ENCODE data around the gene ARHGAP1.

Gene ARHGAP1

DNA sequence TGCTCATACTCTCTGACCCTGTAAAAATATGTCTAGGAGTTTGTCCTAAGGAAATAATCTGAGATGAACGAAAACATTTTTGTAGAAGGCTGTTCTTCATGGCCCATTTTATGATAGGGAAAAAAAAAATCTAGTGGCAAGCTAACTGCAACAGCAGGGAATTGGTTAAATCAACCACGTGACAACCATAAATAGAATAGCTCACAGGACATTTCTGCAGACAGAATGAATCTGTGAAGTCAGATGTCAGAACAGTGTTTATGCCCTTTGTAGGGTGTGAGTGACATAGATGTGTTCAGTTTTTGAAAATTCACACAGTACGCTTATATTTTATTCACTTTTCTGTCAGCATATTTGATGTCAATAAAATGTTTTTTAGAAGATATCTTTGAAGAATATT, 16.1 kb downstream of the ARHGAP1 start:
- FAIRE-seq (no peak), DNase-seq (ENCODE audit: insufficient read length, low spot score) (no peak)
- TF ChIP-seq POLR2AphosphoS5 (IDR thresholded peaks at IDR 0.05; ENCODE audit: low read depth, low read length) (no peak), SPI1 (IDR thresholded peaks at IDR 0.05; ENCODE audit: low read depth, low read length) (no peak), TAF1 (IDR thresholded peaks at IDR 0.05; ENCODE audit: low read depth, low read length) (no peak), POLR2A (IDR thresholded peaks at IDR 0.05; ENCODE audit: low read depth, low read length) (no peak), PAX5 (IDR thresholded peaks at IDR 0.05; ENCODE audit: insufficient read depth, low read length, severe bottlenecking) (no peak), POU2F2 (IDR thresholded peaks at IDR 0.05; ENCODE audit: low read depth, low read length) (no peak)

DNA sequence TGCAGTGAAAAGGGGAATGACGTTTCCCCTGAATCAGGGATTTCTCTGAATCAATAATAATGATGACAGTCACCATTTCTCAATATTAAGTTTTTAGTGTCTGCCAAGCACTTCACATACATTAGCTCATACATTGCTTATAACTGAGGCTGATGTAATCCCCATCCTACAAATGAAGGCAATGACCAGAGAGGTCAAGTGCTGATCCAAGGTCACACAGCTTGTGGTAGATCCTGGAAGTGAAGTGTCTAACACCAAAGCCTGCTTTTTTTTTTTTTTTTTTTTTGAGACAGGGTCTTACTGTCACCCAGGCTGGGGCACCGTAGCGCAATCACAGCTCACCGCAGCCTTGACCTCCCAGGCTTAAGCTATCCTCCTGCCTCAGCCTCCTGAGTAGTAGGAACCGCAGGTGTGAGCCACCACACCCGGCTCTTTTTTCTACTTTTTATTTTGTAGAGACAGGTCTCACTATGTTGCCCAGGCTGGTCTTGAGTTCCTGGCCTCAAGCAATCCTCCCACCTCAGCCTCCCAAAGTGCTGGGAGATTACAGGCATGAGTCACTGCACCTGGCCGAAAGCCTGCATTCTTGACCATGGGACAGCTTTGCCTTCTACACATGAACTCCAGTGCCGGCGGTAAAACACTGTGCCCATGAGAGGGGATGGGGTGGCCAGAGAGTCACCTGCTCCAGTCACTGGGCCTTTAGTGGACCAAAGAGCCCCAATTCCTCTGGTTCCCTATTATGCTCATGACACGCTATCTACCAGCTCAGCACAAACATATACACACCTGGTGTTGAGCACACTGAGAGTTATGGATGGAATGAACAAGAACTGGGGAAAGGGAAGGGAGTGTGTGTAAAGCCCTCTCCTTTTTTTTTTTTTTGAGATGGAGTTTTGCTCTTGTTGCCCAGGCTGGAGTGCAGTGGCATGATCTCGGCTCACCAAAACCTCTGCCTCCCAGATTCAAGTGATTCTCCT, 17.4 kb downstream of the ARHGAP1 start:
- FAIRE-seq (no peak), DNase-seq (ENCODE audit: insufficient read length, low spot score) (no peak)
- TF ChIP-seq POU2F2 (IDR thresholded peaks at IDR 0.05; ENCODE audit: low read depth, low read length): no peak
- TF ChIP-seq POLR2AphosphoS5 (IDR thresholded peaks at IDR 0.05; ENCODE audit: low read depth, low read length): no peak
- no peak for TF ChIP-seq SPI1 (IDR thresholded peaks at IDR 0.05; ENCODE audit: low read depth, low read length)
- no peak for TF ChIP-seq TAF1 (IDR thresholded peaks at IDR 0.05; ENCODE audit: low read depth, low read length)
- TF ChIP-seq PAX5 (IDR thresholded peaks at IDR 0.05; ENCODE audit: insufficient read depth, low read length, severe bottlenecking): no peak
- no peak for TF ChIP-seq POLR2A (IDR thresholded peaks at IDR 0.05; ENCODE audit: low read depth, low read length)

DNA sequence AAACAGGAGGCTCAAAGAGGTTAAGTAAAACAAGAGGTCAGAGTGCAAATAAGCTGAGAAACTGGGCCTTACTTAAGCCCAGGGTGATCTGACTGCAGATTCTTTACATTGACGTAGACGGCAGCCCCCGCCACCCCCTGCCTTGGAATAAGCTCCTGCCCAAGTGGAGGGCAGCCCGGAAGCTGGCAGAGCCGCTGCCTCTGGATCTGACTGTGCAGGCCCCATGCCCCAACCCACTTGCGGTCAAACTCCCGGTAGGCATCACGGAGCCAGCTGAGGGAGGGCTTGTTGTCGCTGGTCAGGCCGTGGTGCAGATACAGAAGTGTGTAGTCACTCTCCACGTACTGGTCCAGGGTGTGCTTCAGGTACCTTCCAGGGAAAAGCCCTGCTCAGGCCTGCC, 18.6 kb downstream of the ARHGAP1 start:
- TF ChIP-seq POLR2AphosphoS5 (IDR thresholded peaks at IDR 0.05; ENCODE audit: low read depth, low read length) (no peak), SPI1 (IDR thresholded peaks at IDR 0.05; ENCODE audit: low read depth, low read length) (no peak), POLR2A (IDR thresholded peaks at IDR 0.05; ENCODE audit: low read depth, low read length) (no peak), TAF1 (IDR thresholded peaks at IDR 0.05; ENCODE audit: low read depth, low read length) (no peak), PAX5 (IDR thresholded peaks at IDR 0.05; ENCODE audit: insufficient read depth, low read length, severe bottlenecking) (no peak), POU2F2 (IDR thresholded peaks at IDR 0.05; ENCODE audit: low read depth, low read length) (no peak)
- DNase-seq (ENCODE audit: insufficient read length, low spot score) (no peak), FAIRE-seq (no peak)

DNA sequence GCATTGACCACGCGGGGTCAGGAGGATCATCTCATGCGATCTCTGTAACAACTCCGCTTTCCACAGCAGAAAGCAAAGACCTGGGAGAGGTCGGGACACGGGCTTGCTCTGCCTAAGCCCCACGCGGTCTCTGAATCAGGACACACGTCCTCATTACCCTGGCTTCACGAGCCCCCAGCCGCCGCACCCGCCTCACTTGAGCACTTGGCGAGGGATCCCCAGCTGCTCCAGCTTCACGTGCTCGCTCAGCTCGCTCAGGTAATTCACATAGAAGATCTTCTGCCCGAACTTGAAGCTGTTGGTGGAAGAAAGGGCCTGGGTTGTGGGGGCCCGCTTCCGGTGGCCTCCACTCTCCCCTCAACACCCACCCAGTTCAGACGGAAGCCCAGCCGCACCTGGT, 19.6 kb downstream of the ARHGAP1 start:
- TF ChIP-seq SPI1 (IDR thresholded peaks at IDR 0.05; ENCODE audit: low read depth, low read length): no peak
- no peak for TF ChIP-seq POLR2AphosphoS5 (IDR thresholded peaks at IDR 0.05; ENCODE audit: low read depth, low read length)
- TF ChIP-seq TAF1 (IDR thresholded peaks at IDR 0.05; ENCODE audit: low read depth, low read length): no peak
- TF ChIP-seq PAX5 (IDR thresholded peaks at IDR 0.05; ENCODE audit: insufficient read depth, low read length, severe bottlenecking): no peak
- no peak for TF ChIP-seq POU2F2 (IDR thresholded peaks at IDR 0.05; ENCODE audit: low read depth, low read length)
- no peak for TF ChIP-seq POLR2A (IDR thresholded peaks at IDR 0.05; ENCODE audit: low read depth, low read length)
- DNase-seq (ENCODE audit: insufficient read length, low spot score): no peak
- no peak for FAIRE-seq

DNA sequence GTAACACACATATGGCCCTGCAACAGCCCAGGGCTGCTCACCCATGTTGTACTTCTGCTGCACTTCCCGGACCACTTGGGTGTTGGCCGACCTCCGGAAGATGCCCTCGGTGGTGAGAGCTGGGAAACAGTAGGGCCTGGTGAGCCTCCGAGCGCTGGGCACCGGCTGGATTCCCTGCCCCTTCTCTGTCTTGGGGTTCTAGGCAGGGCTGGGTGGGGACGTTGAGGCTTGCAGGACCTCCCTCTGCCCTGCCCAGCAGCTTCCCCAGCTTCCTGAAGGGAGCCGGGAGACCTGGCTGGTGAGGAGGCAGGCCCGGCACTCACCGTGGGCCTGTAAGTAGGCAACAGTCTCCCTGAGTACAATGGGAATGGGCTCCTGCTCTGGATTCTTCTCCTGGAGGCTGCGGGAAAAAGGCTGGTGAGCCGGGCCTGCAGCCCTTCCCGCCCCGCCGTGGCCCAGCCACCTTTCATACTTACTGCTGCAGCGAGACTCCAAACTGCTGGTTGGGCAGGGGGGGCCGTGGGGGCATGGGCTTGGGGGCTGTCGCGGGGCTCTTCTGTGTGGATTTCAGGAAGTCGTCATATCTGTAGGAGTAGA, 20.2 kb downstream of the ARHGAP1 start:
- DNase-seq (ENCODE audit: insufficient read length, low spot score) (no peak), FAIRE-seq (no peak)
- TF ChIP-seq SPI1 (IDR thresholded peaks at IDR 0.05; ENCODE audit: low read depth, low read length) (no peak), POU2F2 (IDR thresholded peaks at IDR 0.05; ENCODE audit: low read depth, low read length) (no peak), POLR2A (IDR thresholded peaks at IDR 0.05; ENCODE audit: low read depth, low read length) (no peak), TAF1 (IDR thresholded peaks at IDR 0.05; ENCODE audit: low read depth, low read length) (no peak), POLR2AphosphoS5 (IDR thresholded peaks at IDR 0.05; ENCODE audit: low read depth, low read length) (no peak), PAX5 (IDR thresholded peaks at IDR 0.05; ENCODE audit: insufficient read depth, low read length, severe bottlenecking) (no peak)

DNA sequence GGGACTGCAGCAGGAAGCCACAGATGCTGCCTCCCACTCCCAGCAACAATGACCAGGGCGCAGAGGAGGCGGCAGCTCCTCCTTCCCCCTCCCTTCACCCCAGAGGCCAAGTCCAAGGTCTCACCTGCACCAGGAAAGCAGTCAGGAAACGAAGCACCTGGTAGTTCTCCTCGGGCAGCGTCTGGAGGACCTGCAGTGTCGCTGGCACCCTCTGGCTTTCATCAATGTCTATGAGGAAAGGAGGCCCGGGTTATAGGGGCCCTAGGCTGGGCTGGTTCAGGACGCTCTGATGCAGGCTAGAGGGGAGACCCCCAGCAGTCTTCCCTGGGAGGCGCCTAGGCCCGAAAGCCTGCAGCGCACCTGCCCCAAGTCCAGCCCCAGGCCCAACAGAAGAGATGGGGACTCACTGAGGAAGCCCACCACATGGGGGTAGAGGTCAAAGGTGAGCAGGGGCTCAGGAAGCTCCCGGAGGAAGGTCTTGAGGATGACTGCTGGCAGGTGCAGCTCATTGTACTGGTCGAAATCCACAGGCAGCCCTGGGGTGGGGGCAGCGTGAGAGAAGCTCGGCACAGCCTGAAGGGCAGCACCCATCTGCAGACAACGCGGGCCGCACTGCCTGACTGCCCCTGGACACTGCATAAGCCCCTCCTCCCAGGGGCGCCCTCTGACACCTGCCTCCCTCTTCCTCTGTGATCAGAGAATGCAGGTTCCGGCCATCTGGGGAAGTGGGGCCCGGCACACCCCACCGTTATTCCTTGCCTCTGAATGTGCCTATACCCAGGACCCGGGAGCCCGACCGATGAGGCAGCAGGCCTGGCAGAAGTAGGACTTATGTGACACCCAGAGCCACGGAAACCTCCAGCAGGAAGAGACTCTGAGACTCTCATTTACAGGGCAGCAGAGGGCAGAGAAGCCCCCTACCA, 20.9 kb downstream of the ARHGAP1 start:
- no peak for FAIRE-seq

DNA sequence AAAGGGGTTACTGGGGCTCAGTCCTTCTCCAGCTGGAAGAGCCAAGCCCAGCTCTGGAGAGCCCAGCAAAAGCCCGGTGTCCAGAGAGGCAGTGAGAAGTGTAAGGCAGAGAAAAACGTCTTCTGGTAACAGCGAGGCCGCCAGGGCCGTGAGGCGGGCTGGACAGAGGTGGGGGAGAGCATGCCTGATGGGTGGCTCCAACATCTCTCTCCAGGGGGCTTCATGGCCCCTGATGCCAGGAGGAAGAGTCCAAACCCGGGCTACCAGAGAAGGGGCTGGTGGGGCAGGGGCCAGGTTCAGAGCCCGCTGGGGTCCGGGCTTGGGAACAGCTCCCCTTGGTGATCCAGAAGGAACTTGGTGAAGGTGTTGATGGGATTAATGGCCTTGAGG, 21.7 kb downstream of the ARHGAP1 start:
- FAIRE-seq: no peak
- DNase-seq (ENCODE audit: insufficient read length, low spot score): no peak

More for the DNA sequence above, 20.9 kb downstream of the ARHGAP1 start:
- no peak for TF ChIP-seq POLR2A (IDR thresholded peaks at IDR 0.05; ENCODE audit: low read depth, low read length)
- no peak for TF ChIP-seq SPI1 (IDR thresholded peaks at IDR 0.05; ENCODE audit: low read depth, low read length)
- no peak for TF ChIP-seq PAX5 (IDR thresholded peaks at IDR 0.05; ENCODE audit: insufficient read depth, low read length, severe bottlenecking)
- TF ChIP-seq TAF1 (IDR thresholded peaks at IDR 0.05; ENCODE audit: low read depth, low read length): no peak
- no peak for TF ChIP-seq POU2F2 (IDR thresholded peaks at IDR 0.05; ENCODE audit: low read depth, low read length)
- TF ChIP-seq POLR2AphosphoS5 (IDR thresholded peaks at IDR 0.05; ENCODE audit: low read depth, low read length): no peak
- no peak for DNase-seq (ENCODE audit: insufficient read length, low spot score)

DNA sequence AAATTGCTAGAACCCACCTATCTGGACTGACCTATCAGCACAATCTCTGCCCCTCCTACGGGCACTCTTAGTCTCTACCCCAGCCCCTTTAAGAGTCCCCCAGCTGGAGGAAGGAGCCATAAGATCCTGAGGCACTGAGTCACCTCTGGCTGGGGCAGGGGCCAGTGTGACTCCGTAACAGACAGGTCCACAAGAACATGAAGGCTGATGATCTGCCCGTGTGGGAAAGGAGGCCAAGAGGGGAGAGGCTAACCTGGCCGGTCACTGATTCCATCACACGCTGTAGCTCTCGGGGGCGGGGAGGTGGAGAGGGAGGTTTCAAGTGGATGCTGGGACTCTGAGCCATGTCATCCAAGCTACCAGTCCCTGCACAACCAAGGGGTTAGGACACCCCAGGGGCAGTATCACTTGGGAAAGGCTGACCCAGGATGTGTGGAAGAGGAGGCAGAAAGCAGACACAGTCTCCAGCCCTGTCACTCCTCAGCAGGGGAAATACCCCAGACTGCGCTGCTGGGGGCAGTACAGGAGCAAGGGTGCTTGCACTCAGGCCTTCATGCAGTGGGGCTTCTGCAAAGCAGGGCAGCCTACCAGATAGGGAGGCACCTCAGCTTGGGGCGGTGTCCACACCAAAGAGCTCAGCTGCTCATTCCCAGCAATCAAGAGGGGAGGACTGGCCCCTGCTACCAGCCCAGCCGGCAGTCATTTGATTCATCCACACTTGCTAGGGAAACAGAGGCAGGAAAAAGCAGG, 22.3 kb downstream of the ARHGAP1 start:
- TF ChIP-seq POU2F2 (IDR thresholded peaks at IDR 0.05; ENCODE audit: low read depth, low read length): no peak
- no peak for TF ChIP-seq SPI1 (IDR thresholded peaks at IDR 0.05; ENCODE audit: low read depth, low read length)
- no peak for TF ChIP-seq TAF1 (IDR thresholded peaks at IDR 0.05; ENCODE audit: low read depth, low read length)
- TF ChIP-seq PAX5 (IDR thresholded peaks at IDR 0.05; ENCODE audit: insufficient read depth, low read length, severe bottlenecking): no peak
- TF ChIP-seq POLR2AphosphoS5 (IDR thresholded peaks at IDR 0.05; ENCODE audit: low read depth, low read length): no peak
- FAIRE-seq: no peak
- DNase-seq (ENCODE audit: insufficient read length, low spot score): no peak

More for the DNA sequence above, 21.7 kb downstream of the ARHGAP1 start:
- TF ChIP-seq POLR2A (IDR thresholded peaks at IDR 0.05; ENCODE audit: low read depth, low read length) (no peak), PAX5 (IDR thresholded peaks at IDR 0.05; ENCODE audit: insufficient read depth, low read length, severe bottlenecking) (no peak), TAF1 (IDR thresholded peaks at IDR 0.05; ENCODE audit: low read depth, low read length) (no peak)

All from GM12891 (cell line).